MCF 10A (cell line): ENCODE measurements around the gene SELENOP. TPM values are rescaled to one million over a fixed set of nuclear protein-coding genes. Genes with fewer than 3 reads are reported as not detected.

Experiments
- BruUV-seq: library from RNA; stranded (reverse); fragments of 400-500 nt; replicated peaks from 2 replicates; lab custom pipeline; 2021; lab: Mats Ljungman, UMichigan
- CTCF ChIA-PET: fragments of 300-600 bp; sonication (Branson Sonifier 250); formaldehyde crosslinking; extraction: SDS; loops from one replicate; lab custom pipeline; 2021; ENCODE audit warnings: antibody characterized with exemption, inconsistent platforms; lab: Yijun Ruan, JAX
- POLR2A ChIA-PET: fragments of 300-600, 350-650 bp; sonication (Branson Sonifier 250); formaldehyde crosslinking; extraction: SDS; loops from one replicate; lab custom pipeline; 2020; ENCODE audit warnings: antibody characterized with exemption, inconsistent platforms; lab: Yijun Ruan, JAX
- DNase-seq: peaks from one replicate; pipeline ENCODE4 v3.0.0-alpha.2; 2018; ENCODE audit not compliant: unreplicated experiment
- H3K27ac Mint-ChIP-seq: one replicate; pipeline ENCODE4 v1.8.0; 2022; ENCODE audit warnings: mild to moderate bottlenecking, low read depth, mixed read lengths; ENCODE audit not compliant: unreplicated experiment
- H3K27me3 Mint-ChIP-seq: one replicate; pipeline ENCODE4 v1.8.0; 2022; ENCODE audit warnings: mixed read lengths; ENCODE audit not compliant: insufficient read depth, unreplicated experiment
- H3K36me3 Mint-ChIP-seq: one replicate; pipeline ENCODE4 v1.8.0; 2022; ENCODE audit warnings: mild to moderate bottlenecking, moderate library complexity, mixed read lengths; ENCODE audit not compliant: insufficient read depth, unreplicated experiment
- H3K4me1 Mint-ChIP-seq: one replicate; pipeline ENCODE4 v1.8.0; 2022; ENCODE audit warnings: mixed read lengths; ENCODE audit not compliant: insufficient read depth, unreplicated experiment
- H3K4me3 Mint-ChIP-seq: one replicate; pipeline ENCODE4 v1.8.0; 2022; ENCODE audit warnings: mild to moderate bottlenecking, moderate library complexity, mixed read lengths; ENCODE audit not compliant: unreplicated experiment
- H3K9me3 Mint-ChIP-seq: one replicate; pipeline ENCODE4 v1.8.0; 2022; ENCODE audit warnings: mixed read lengths; ENCODE audit not compliant: unreplicated experiment
- intact Hi-C: fragments of 100-400 bp; cut with micrococcal nuclease; formaldehyde crosslinking; loops from 2 replicates; pipeline ENCODE4 v1.14.1; 2022
- total RNA-seq: library from RNA; stranded (reverse); gene quantifications from 2 replicates; pipeline ENCODE4 v1.2.3, GENCODE V29; 2022
- TF ChIP-seq, protein P1 (sequence below): fragments of 200-600 bp; IDR thresholded peaks from one replicate; pipeline ENCODE4 v1.8.0; 2022; ENCODE audit warnings: antibody characterized with exemption, mild to moderate bottlenecking; ENCODE audit not compliant: unreplicated experiment

The SELENOP gene
- total RNA-seq, 1 experiment from 2014 or later = 8.3 TPM

DNA sequence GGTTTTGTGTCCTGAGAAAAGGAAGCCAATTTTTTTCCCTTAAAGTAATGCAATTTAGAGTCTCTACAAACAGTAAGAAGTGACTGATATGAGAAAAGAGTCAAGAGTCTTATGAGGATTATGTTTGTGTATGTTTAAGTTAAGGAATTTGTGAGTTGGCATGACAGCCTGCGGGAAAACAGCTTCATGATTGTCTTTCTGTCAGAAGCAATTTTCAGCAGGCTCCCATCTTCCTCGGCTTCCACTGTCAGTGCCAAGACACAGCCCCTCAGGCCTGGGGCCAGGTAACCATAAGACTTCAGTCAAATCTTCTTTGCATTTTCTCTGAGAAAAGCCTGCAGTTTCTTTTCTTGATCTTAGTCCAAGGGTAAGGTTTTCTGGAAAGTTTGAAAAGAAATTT is 17.0 kb upstream of the SELENOP start:
- H3K4me3 Mint-ChIP-seq = no peak overlapping the region
- TF ChIP-seq, protein P1, sequence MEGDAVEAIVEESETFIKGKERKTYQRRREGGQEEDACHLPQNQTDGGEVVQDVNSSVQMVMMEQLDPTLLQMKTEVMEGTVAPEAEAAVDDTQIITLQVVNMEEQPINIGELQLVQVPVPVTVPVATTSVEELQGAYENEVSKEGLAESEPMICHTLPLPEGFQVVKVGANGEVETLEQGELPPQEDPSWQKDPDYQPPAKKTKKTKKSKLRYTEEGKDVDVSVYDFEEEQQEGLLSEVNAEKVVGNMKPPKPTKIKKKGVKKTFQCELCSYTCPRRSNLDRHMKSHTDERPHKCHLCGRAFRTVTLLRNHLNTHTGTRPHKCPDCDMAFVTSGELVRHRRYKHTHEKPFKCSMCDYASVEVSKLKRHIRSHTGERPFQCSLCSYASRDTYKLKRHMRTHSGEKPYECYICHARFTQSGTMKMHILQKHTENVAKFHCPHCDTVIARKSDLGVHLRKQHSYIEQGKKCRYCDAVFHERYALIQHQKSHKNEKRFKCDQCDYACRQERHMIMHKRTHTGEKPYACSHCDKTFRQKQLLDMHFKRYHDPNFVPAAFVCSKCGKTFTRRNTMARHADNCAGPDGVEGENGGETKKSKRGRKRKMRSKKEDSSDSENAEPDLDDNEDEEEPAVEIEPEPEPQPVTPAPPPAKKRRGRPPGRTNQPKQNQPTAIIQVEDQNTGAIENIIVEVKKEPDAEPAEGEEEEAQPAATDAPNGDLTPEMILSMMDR = no peak
- CTCF ChIA-PET = no interaction called here
- BruUV-seq = no TSS peak
- H3K27ac Mint-ChIP-seq = no peak overlapping the region
- POLR2A ChIA-PET = interaction anchor here (0.6 to 3.3 kb wide), 4 partner anchors 12 to 75 kb away, joined by 3 to 9 read pairs (median 4); partner anchors contain the start of gene SELENOP
- H3K36me3 Mint-ChIP-seq = no peaks in the 10 kb centered on the region
- intact Hi-C loops = no loop called here
- no peaks in the 10 kb centered on the region for H3K27me3 Mint-ChIP-seq
- H3K9me3 Mint-ChIP-seq = no peaks in the 10 kb centered on the region
- DNase-seq = no peak
- no peaks in the 10 kb centered on the region for H3K4me1 Mint-ChIP-seq

DNA sequence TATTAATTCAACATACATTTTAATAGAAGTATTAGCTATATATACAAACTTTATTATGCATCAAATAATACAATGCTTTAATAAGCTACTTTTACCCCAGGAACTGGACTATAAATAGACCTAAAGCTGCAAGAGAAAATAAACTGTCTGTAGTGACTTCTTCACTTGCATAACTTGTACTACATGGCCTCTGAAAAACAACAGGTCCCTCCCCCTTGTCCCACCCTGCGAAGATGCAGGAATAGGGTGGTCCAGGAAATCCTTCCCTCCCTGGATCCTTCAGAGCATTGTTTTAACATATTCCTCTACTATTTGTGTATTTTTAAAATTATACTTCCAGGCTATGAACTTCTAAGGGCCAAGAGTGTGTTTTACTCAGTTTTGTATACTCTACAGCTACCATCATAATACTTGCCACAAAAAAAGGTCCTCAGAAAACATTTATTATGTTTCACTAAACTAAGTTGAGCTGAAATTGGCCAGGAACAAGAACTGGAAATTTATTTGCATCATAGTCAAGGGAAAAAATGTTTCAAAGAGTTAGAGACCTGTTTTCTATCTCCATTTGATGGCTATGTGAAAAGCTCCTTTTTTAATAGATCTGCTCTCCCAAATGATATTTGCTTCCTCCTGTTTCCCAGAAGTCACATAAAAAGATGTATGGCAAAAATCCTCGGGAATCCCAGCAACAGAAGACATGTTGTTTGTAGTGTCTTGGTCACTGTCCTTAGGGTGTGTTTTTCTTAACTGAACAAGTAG is 15.2 kb upstream of the SELENOP start:
- ChIA-PET CTCF (interaction anchor here (0.6 to 1.4 kb wide), 5 partner anchors 9 to 120 kb away, joined by 3 to 5 read pairs (median 4); no protein-coding TSS in a partner anchor), POLR2A (interaction anchor here (2.0 to 3.3 kb wide), 2 partner anchors 13 to 15 kb away, joined by 9 to 14 read pairs; partner anchors contain the start of gene SELENOP)
- TF ChIP-seq, protein P1 = no peak
- H3K27me3 Mint-ChIP-seq = no peaks in the 10 kb centered on the region
- H3K27ac Mint-ChIP-seq = no peak overlapping the region
- intact Hi-C loops = no loop called here
- no peaks in the 10 kb centered on the region for H3K4me1 Mint-ChIP-seq
- H3K9me3 Mint-ChIP-seq = no peaks in the 10 kb centered on the region
- H3K36me3 Mint-ChIP-seq = no peaks in the 10 kb centered on the region
- BruUV-seq = no TSS peak
- H3K4me3 Mint-ChIP-seq = no peak overlapping the region
- DNase-seq = no peak

- no peaks in the 10 kb centered on the region for H3K4me1 Mint-ChIP-seq
- no TSS peak for BruUV-seq
- H3K9me3 Mint-ChIP-seq = no peaks in the 10 kb centered on the region
- TF ChIP-seq, protein P1 = no peak
- ChIA-PET CTCF (interaction anchor here (0.6 kb wide), 1 partner anchor 34 kb away, joined by 3 read pairs; no protein-coding TSS in a partner anchor), POLR2A (interaction anchor here (1.4 to 3.3 kb wide), 4 partner anchors 12 to 15 kb away, joined by 4 to 14 read pairs (median 6); partner anchors contain the start of gene SELENOP)
- intact Hi-C loops = no loop called here
- no peak overlapping the region for H3K4me3 Mint-ChIP-seq
- H3K36me3 Mint-ChIP-seq = no peaks in the 10 kb centered on the region
- no peak for DNase-seq
- H3K27me3 Mint-ChIP-seq = no peaks in the 10 kb centered on the region
- H3K27ac Mint-ChIP-seq = no peak overlapping the region
Measured at GRCh38 chr5:42825422-42826148, 13.9 kb upstream of the SELENOP start.

DNA sequence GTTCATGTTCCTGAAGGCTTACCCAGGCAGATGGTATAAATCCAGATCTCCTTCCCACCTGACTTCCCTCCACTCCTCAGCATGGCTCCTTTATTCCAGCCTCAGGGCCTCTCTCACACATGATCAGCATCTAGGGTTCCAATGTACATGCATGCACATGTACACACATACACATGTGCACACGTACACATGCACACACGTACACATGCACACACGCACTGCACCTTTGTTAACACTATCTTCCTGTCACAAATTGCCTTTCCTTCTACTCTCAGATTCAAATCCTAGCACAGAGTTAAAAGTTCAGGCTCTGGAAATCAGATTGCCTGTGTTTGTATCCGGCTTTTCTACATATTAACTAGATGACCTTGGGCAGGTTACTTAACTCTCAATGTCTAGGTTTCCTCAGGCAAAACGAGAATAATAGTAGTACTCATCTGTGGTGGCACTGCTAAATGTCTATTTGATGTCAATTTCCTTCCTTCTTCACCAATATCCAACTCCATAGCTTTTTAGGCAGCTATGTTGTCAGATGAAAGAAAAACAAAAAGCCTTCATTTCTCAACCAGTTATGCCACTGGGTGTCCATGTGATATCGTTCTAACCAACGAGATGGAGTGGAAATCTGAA is 12.8 kb upstream of the SELENOP start:
- no peaks in the 10 kb centered on the region for H3K27me3 Mint-ChIP-seq
- CTCF ChIA-PET = no interaction called here

More for the DNA sequence above, 12.8 kb upstream of the SELENOP start:
- Mint-ChIP-seq H3K36me3 (no peaks in the 10 kb centered on the region), H3K27ac (no peak overlapping the region), H3K4me3 (no peak overlapping the region), H3K4me1 (no peaks in the 10 kb centered on the region), H3K9me3 (no peaks in the 10 kb centered on the region)
- TF ChIP-seq, protein P1 = no peak
- intact Hi-C loops = no loop called here
- no peak for DNase-seq
- POLR2A ChIA-PET = interaction anchor here (1.4 to 2.0 kb wide), 3 partner anchors 13 to 15 kb away, joined by 4 to 7 read pairs (median 4); partner anchors contain the start of gene SELENOP
- BruUV-seq = no TSS peak
